K562 (cell line): ENCODE measurements around the gene ZNF280C. TPM values are rescaled to one million over a fixed set of nuclear protein-coding genes. Genes with fewer than 3 reads are reported as not detected.

ENCODE experiments used
- BDP1 ChIP-seq: IDR thresholded peaks from 3 replicates; pipeline ENCODE4 v1.6.1; 2011; ENCODE audit not compliant: insufficient read length, insufficient read depth
- CSDE1 ChIP-seq, 2 experiments: fragments of 450-650 bp; IDR thresholded peaks; 2 replicates each; pipeline ENCODE4 v1.6.1; 2016; ENCODE audit warnings: mild to moderate bottlenecking in 1 of 2
- ETV1 ChIP-seq: fragments of 450-650 bp; conservative IDR thresholded peaks from 2 replicates; pipeline ENCODE4 v1.6.1; 2016; ENCODE audit warnings: missing genetic modification characterization, control low read depth, low read depth, missing compliant biosample characterization
- JUNB ChIP-seq: fragments of 450-650 bp; formaldehyde crosslinking; conservative IDR thresholded peaks from 2 replicates; pipeline ENCODE4 v1.4.0; 2020; ENCODE audit warnings: mild to moderate bottlenecking
- MEF2A ChIP-seq: IDR thresholded peaks from 2 replicates; pipeline ENCODE4 v1.6.1; 2011; ENCODE audit warnings: low read depth, mild to moderate bottlenecking, low read length, moderate library complexity; ENCODE audit not compliant: control insufficient read depth
- NCOA4 ChIP-seq: fragments of 450-650 bp; IDR thresholded peaks from 2 replicates; pipeline ENCODE4 v1.6.1; 2018; ENCODE audit warnings: mild to moderate bottlenecking; ENCODE audit not compliant: partially characterized antibody
- NELFE ChIP-seq: IDR thresholded peaks from 2 replicates; pipeline ENCODE4 v1.6.1; 2011; ENCODE audit warnings: mild to moderate bottlenecking; ENCODE audit not compliant: insufficient read depth, insufficient read length
- NR4A1 ChIP-seq, 2 experiments: fragments of 250-450 bp in 1 of 2; fragments of 450-650 bp in 1 of 2; sonication (Bioruptor Pico) in 1 of 2; IDR thresholded peaks; 2 replicates each; pipeline versions ENCODE4 v1.4.0 to v1.6.1; 2016 to 2020; ENCODE audit warnings: mild to moderate bottlenecking in 2 of 2, missing compliant biosample characterization in 1 of 2, missing genetic modification characterization in 1 of 2, moderate library complexity in 1 of 2
- POLR3G ChIP-seq: IDR thresholded peaks from 2 replicates; pipeline ENCODE4 v1.6.1; 2011; ENCODE audit not compliant: insufficient read length, insufficient replicate concordance; ENCODE audit errors: extremely low read depth
- RFX1 ChIP-seq: fragments of 450-650 bp; IDR thresholded peaks from 2 replicates; pipeline ENCODE4 v1.6.1; 2016; ENCODE audit warnings: mild to moderate bottlenecking, moderate library complexity
- SAP30 ChIP-seq: fragments of 200-600 bp; sonication (generic); IDR thresholded peaks from 2 replicates; pipeline ENCODE4 v1.6.1; 2012; ENCODE audit warnings: borderline replicate concordance, low read depth, mild to moderate bottlenecking, moderate library complexity, low read length, control low read depth, inconsistent platforms; ENCODE audit not compliant: insufficient read depth, poor library complexity, severe bottlenecking
- SMAD3 ChIP-seq: fragments of 450-650 bp; formaldehyde crosslinking; conservative IDR thresholded peaks from 2 replicates; pipeline ENCODE4 v1.4.0; 2020; ENCODE audit warnings: mild to moderate bottlenecking
- USF2 ChIP-seq: sonication (generic); formaldehyde crosslinking; IDR thresholded peaks from 2 replicates; pipeline ENCODE4 v1.5.0; 2020; ENCODE audit warnings: missing genetic modification reagents
- ZBTB40 ChIP-seq, 2 experiments: fragments of 450-650 bp in 1 of 2; sonication (generic) in 1 of 2; formaldehyde crosslinking in 1 of 2; IDR thresholded peaks; 2 replicates each; pipeline versions ENCODE4 v1.7.1 to v1.9.0; 2016 to 2022; ENCODE audit warnings: inconsistent platforms in 1 of 2, mild to moderate bottlenecking in 1 of 2, missing genetic modification reagents in 1 of 2
- ZNF395 ChIP-seq: fragments of 200-800 bp; sonication (Bioruptor generic); IDR thresholded peaks from 2 replicates; pipeline ENCODE4 v1.6.1; 2017; ENCODE audit warnings: missing genetic modification characterization, missing compliant biosample characterization
- ZNF75A ChIP-seq: fragments of 450-650 bp; formaldehyde crosslinking; IDR thresholded peaks from 2 replicates; pipeline ENCODE4 v1.4.0; 2020; ENCODE audit warnings: mild to moderate bottlenecking
- polyA plus RNA-seq, 8 experiments: library from polyadenylated mRNA; depleted of rRNA in 4 of 8; stranded (reverse) in 5 of 8; unstranded in 3 of 8; fragments of >200 nt; fragmentation: Nextera tagmentation in 2 of 8; fragmentation: Illumina TruSeq in 1 of 8; extraction: Ambion mirVana in 2 of 8; extraction: Trizol in 1 of 8; gene quantifications; 2 replicates each; pipeline versions ENCODE4 v1.2.1 to v1.2.3, GENCODE V29; 2011 to 2014; ENCODE audit warnings: inconsistent platforms in 1 of 8, missing spikeins in 1 of 8
- total RNA-seq, 7 experiments: library from RNA; depleted of rRNA in 6 of 7; stranded (reverse); fragments of >200 nt in 6 of 7; fragmentation: Illumina TruSeq in 2 of 7; extraction: Trizol in 2 of 7; gene quantifications; 2 replicates each; pipeline versions ENCODE4 v1.2.1 to v1.2.3, GENCODE V29; 2011 to 2021; ENCODE audit warnings: low replicate concordance in 1 of 7

ZNF280C gene
- total and polyA plus RNA-seq, 9 of the 15 experiments (the other 6 are each of a cell fraction or from before 2014, with no cell fraction given): 1.6 to 8.3 (median 4.4) TPM

GRCh38 chrX:130173190-130173895 is 95.4 kb downstream of the ZNF280C start (continued):
- TF ChIP-seq ZBTB40 (IDR thresholded peaks at IDR 0.05): no peak
- TF ChIP-seq ZBTB40 (CRISPR knock-in tag; IDR thresholded peaks at IDR 0.05): no peak
- no peak for TF ChIP-seq RFX1
- TF ChIP-seq USF2: no peak
- TF ChIP-seq ZNF75A: no peak
- no peak for TF ChIP-seq CSDE1 (IDR thresholded peaks at IDR 0.05)
- no peak for TF ChIP-seq SAP30
- no peak for TF ChIP-seq NR4A1 (CRISPR knock-in tag; IDR thresholded peaks at IDR 0.05)
- TF ChIP-seq NR4A1 (tag; IDR thresholded peaks at IDR 0.05): no peak
- no peak for TF ChIP-seq NELFE
- no peak for TF ChIP-seq JUNB
- TF ChIP-seq MEF2A: peak; percentile 53; the same call in 1 of the 2 replicates
- TF ChIP-seq ETV1 (tag): peak; percentile 26; the same call in 1 of the 2 replicates
- TF ChIP-seq BDP1: no peak
- TF ChIP-seq POLR3G: no peak
- TF ChIP-seq ZNF395 (CRISPR knock-in tag): no peak
- no peak for TF ChIP-seq NCOA4
- no peak for TF ChIP-seq SMAD3
